IPS DF 19.7 (cell line): Measurements from ENCODE around the gene LYZ.

Experiments
- DNase-seq: peaks from one replicate; pipeline ENCODE4 v3.0.0-alpha.2; 2013; ENCODE audit warnings: low read depth, low spot score

The LYZ gene

DNA sequence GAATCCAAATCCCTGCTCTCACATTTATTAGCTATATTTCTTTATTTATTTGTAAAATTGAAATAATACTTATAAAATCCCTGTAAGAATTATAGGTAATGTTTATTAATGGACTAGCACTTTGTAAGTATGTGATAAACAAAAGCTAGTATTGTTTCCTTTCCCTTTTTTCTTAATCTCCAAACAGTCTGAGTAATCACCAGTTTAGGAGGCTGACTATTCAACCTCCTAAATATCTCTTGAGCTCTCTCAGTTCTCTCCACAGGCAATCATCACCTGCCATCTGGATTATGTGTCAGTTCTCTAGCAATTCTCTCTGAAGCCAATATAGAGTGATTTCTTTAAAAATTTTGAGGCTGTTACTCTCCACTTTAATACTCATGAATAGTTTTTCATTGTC, 9.2 kb upstream of the LYZ start:
- no peak for DNase-seq

DNA sequence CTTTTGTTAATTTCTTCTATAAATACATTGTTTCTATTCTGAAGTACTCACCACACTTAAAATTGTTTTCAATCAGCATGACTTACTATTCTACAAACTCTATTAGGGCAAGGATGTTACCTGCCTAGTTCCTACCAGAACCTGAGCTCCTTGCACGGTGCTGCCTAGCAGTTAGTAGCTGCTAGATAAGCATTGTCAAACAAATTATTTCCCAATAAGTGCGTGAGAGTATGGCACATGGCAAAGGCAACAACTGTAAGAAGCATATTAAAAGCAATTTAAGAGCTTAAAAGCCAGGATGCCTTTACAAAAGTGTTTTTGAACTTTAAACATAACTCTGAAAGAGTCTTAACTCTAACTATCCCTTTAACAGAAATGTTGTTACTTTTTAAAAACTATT, 8.2 kb upstream of the LYZ start:
- DNase-seq: no peak

DNA sequence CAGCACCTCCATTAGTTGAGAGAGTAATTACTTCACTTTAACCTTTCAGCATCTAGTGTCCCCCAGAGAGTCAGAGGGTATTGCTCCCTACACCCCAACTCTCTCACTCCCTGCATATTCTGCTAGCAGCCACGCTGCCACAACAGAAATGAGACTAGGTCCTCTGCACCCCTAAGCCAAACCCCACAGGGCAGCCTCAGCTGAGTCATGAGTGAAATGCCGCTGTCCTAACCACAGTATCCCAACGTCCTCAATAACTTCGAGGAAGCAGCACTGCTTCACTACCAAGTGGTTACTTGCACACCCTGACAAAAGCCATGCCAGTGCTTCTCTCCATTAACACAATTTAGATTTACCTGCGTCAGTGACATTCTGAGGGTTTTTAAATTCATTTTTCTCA, 6.9 kb upstream of the LYZ start:
- DNase-seq: no peak

DNA sequence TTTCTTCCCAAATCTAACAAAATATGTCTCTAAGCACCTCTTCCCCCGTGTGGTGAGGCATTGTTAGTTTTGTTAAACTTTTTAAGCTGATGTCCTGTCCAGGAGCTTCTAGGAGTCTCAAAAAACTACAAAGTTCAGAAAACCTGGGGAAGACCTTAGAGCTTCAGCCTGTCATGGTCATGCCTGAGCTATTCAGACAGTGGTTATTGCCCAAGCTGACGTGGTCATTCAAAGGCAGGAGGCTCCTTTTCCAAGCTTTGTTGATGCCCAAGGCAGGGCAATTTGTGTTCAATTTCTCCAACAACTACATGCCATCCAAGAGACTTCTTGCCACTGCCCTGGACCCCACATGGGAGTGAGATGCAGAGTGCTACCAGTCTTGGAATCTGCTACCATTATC, 5.8 kb upstream of the LYZ start:
- DNase-seq: no peak

DNA sequence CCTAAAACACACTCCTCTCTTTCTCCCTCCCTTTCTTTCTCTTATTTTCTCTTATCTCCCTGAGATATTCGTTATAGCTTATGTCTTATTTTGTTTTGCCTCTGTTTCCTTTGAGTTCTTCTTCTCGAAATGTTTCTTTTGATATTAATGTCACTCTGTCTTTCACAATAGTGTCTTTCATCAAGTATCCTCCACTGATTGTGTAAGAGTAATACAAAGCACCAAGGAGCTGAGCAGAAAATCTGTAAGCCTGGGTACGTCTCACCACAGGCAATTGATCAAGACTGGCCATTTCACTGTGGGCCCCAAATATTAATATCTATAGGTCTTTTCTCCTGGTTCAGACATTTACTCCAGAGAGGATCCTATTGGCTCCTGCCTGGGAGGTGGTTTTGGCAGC, 4.8 kb upstream of the LYZ start:
- no peak for DNase-seq

DNA sequence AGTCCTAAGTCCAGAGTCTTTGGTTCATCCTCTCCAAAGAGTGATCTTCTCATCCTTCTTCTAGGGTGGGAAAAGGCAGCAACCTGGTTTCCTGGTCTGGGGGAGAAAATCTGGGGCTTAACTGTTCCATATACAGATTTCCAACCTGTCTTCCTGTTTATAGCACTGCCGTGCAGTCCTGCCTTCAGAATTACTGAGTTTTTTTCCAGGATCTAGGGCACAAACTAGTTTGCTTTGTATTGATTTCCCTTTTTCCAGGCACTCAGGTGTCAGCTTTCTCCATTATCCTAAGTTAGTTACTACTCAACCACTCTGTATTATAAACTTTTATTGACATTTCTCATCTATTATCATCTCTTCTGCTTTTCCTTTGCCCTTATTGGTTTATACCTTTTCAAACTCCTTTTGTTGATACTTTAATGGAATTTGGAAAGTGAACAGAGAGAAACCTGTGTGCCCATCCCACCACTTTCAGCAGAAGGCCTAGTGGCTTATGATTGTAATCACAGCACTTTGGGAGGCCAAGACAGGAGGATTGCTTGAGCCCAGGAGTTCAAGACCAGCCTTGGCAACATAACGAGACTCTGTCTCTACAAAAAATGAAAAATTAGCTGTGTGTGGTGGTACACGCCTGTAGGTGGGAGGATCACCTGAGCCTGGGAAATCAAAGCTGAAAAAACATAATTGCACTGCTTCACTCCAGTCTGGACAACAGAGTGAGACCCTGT, 4.1 kb upstream of the LYZ start:
- DNase-seq: no peak

DNA sequence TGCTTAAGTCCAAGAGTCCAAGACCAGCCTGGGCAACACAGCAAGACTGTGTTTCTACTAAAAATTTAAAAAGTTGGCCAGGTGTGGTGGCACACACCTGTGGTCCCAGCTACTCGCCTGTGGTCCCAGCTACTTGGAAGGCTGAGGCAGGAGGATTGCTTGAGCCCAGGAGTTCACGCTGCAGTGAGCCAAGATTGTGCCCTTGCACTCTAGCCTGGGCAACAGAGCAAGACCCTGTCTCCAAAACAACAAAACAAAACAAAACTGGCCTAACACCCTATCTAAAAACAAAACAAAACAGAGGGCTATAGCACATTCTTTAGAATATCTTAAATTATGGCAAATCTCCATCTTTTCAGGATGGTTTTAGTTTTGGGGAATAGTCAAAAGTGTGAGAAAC, 3.1 kb upstream of the LYZ start:
- DNase-seq: no peak

DNA sequence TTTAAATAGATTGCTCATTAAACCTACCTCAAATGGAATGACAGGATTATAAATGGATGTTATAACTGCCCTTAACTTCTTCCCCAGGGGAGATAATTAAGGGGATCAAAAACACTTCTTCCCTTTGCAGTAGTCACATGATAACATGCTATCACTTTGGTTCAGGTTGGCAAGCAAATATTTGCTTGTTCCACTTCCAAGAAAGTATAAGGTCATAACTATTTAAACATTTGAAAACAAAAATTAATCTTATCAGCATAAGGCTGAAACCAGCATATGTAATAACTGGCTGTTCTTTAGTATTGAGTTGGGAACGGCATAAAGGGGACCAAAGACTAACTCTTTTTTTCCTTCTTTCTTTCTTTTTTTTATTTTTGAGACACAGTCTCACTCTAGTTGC, 2.4 kb upstream of the LYZ start:
- no peak for DNase-seq

DNA sequence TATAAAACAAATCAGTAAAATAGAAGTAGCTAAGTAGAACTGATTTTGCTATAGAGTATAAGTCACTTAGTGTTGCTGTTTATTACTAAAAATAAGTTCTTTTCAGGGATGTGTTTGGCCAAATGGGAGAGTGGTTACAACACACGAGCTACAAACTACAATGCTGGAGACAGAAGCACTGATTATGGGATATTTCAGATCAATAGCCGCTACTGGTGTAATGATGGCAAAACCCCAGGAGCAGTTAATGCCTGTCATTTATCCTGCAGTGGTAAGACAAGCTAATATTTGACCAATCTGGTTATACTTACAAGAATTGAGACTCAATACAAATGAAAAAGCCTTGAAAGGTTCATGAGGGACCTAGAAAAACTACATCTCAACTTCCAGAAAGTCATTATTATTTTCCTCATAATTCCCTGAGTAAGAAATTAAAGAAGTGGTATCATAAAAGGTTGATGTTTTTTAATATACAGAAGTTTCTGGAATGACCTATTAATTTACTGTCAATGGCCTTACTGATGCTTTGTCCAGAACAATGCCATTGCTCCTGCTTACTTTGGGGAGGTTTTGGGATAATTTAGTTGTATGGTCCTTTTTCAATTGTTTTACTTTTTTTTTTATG, 1.9 kb downstream of the LYZ start:
- DNase-seq: no peak

DNA sequence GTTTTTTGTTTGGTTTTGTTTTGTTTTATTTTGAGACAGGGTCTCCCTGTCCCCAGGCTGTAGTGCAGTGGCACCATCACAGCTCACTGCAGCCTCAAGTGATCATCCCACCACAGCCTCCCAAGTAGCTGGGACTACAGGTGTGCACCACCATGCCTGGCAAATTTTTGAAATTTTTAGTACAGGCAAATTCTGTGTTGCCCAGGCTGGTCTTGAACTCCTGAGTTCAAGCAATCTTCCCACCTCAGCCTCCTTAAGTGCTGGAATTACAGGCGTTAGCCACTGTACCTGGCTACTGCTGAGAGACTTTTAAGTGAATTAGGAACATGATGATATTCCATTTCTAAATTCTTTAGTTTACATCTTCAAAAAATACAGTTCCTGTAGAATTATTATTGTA, 2.6 kb downstream of the LYZ start:
- DNase-seq: no peak

DNA sequence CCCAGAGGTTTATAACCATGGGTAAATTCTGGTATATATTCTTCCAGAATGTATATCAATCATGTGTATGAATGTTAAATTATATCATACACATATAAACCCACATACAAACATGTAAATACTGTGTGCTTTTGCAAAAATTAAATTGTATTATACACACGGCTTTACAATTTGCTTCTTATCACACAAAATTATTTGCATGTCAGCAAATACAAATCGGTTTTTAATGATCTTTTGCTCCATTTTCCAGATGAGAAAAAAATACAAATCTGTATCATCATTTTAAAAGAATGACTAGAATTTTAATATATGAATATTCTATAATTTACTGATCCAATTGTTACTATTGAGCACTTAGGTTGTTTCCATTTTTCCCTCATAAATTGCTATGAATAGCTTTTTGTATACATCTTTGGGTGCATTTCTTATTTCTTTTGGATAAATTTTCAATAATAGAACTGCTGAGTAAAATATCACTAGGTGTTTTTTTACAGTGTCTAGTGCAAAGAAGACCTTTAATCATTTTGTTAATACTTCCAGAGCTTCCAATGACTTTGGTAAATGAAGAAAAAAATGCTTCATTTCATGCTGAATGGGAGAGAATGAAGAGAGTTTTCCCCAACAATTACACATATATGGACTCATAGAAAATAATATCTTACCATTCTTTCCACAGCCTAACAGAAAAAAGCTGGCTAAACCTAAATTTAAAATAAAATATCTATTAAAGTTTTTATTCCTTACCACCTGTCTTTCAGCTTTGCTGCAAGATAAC, 3.5 kb downstream of the LYZ start:
- no peak for DNase-seq

DNA sequence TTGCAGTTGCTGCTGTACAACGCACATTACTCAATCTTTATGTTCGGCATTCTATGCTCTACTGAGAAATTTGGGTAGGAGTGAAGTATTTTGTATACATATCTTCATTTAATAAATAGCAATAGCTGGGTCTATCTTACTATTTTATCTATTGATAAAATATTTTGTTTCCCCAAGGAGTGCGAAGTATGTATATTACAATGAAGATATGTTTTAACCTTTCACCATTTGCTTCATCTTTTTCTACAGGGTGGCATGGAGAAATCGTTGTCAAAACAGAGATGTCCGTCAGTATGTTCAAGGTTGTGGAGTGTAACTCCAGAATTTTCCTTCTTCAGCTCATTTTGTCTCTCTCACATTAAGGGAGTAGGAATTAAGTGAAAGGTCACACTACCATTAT, 4.7 kb downstream of the LYZ start:
- DNase-seq: no peak

DNA sequence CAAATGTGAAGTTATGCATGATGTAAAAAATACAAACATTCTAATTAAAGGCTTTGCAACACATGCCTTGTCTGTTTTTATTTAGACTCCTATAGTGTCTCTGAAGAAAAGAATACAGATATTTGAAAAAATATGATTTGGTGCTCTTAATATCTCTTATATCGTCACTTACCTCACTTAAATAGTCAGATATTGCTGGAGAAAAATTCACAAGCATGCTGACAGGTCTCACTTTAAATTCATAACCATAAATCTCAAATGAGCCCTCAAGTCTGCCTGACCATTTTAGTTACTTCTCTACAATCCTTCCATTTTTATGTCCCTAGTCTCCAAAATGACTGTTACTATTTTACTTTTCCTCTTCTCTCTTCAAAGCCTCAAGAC, 6.0 kb downstream of the LYZ start:
- no peak for DNase-seq

DNA sequence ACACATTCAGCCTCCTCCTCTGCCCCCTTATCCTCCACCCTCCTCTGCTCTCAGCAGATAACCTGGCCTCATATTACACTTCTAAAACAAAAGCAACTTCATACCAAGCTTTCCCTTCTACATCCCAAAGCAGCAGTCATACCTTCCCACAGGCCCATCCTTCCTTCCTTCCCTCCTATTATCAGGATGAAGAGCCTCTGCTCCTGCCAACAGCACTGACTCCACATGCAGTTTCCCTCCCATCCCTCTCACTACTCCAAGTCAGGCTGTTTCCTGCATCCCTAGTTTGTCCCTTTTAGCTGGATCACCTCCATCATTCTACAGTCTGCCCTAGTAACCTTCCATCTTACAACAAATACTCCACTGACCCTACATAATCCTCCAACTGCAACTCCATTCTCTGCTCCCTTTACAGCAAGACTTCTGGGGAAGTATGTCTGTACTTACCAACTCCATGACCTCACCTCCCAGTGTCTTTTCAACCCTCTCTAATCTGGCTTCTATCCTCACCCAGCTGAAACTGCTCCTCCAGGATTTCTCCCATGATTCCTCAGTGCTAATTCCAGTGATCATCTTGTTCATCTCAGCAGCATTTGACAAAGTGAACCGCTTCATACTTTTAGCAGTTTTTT, 6.5 kb downstream of the LYZ start:
- DNase-seq: peak; percentile 17

DNA sequence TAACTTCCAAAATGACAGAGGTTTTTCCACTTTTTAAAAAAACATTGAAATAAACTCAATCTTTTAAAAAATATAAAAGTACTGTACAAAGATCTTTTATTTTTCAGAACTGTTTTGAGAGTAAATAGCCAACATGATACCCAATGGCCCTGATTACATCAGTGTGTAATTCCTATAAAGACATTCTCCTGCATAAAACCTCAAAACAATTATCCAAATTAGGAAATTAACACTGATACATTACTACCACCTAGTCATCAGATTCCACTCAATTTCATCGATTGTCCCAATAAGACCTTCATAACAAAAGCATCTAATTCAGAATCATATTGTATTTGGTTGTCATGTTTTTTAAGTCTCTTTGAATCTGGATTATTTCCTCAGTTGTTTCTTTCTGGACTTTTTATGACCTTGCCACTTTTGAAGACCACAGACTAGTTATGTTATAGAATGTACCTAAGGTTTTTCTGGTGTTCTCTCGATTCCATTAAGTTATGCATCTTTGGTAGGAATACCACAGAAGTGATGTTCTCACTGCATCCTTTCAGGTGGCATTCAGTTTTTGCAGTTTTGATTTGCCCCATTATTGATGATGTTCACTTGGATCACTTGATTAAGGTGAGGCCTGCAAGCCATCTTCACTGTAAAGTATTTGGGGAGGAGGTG, 7.3 kb downstream of the LYZ start:
- no peak for DNase-seq

DNA sequence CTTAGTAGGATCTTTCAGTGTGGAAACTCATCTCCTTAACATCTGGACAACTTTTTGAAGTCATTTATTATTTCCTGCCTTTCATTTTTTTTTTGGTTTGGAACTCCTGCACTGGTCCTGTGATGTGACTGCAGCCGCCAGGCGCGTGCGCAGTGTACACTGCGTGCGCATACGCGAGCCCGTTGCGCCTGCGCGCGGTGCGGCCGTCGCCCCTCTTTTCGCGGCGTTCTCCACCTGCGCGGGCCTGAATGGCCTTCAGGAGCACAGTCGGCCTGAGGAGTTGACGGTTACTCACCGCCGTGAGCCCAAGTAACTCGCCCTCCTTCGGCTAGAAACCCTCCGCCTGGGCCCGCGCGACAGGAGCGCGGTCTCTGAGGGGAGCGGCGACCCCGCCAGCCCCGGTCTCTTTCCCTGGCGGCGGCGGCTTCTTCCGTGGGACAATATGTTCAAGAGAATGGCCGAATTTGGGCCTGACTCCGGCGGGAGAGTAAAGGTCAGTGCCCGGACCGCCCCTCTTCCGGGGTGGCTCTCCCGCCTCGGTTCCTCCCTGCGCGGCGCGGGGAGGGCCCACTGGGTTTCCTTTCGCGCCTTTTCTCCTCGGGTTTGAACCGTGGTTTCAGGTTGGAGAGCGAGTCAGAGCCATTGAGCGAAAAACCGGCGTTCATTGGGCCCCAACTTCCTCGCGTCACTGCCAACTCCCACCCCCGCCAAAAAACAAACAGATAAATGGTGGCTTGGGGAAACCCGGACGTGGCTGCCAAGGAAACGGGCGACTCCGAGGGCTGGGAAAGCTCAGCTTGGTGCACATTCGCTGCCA, 11.6 kb downstream of the LYZ start, which contains the start of gene YEATS4:
TSS of gene YEATS4 (plus strand) at position 213 of the 817 bp plus-strand sequence. CDS start at position 443, 230 bp downstream.
- peak; percentile 59 for DNase-seq

DNA sequence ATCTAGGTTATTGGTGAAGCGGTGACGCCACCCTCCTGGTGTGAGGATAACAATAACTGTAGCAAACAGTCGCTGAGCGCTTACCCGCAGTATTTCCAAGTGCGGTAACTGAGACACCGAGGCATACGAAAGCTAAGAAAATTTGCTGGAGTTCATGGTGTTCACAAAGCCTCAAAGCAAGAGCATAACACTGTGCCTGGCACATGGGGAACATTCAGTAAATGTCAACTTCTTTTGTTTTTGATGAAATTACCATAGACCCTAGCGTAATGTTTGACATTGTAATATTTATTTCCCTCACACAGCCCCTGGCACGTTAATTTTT, 12.1 kb downstream of the LYZ start:
- DNase-seq: no peak

DNA sequence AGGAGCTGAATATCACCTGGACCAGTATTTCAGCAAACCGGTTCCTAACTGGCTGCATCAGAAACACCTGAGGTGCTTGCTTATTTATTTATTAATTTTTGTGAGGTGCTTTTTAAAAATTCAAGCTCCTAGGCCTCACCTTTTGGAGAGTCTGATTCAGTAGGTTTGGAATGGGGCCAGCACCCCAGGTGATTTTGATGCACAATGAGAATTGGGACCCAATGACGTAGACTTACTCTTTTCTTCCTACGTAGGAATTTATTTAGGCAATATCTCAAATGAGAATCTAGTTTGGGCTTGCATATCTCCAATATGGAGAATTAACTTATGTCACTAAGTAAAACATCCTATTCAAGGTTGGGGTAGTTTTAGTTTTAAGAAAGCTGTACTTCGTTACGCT, 18.6 kb downstream of the LYZ start:
- no peak for DNase-seq

DNA sequence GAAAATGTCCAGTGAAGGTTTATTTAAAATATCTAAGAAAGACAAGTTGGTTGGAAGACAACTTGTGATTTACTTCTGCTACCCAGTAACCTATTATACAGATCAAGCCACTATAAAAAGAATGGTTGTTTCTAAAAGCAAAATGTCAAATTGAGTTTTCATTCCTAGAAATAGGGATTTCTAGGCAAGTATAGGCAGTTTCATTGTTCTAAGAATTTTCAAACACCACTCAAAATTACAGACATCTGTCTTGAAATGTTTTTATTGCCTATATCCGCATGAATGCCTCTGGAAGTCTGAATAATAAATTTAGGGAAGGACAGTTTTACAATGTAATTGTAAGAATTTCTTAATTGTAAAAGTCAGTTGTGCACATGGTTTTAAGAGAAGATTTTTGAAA, 20.0 kb downstream of the LYZ start:
- DNase-seq: no peak

DNA sequence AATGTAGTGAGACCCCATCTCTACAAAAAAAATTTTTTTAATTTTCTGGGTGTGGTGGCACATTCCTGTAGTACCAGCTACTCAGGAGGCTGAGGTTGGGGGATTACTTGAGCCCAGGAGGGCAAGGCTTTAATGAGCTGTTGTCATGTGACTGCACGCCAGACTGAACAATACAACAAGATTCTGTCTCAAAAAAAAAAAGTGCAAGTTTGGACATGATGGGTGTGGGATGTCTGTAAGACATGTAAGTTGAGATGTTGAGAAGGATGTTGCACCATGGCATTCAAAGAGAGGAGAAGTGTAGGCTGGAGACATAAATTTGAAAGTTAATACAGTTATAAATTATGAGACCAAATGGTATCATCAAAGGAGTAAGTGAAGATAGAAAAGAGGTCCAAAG, 34.9 kb downstream of the LYZ start:
- DNase-seq: no peak

DNA sequence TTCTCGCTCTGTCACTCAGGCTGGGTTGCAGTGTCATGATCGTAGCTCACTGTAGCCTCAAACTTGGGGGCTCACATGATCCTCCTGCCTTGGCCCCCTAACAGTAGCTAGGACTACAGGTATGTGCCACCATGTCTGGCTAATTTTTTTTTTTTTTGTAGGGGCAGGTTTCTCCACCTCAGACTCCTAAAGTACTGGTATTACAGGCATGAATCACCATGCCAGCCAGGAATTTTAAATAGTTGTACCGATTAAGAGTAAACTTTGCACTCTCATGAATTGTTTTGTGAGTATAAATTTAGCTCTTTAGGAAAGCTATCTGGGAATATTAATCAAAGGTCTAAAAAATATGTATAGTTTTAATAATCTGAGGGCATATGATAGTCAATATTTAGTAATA, 36.9 kb downstream of the LYZ start:
- no peak for DNase-seq
